Cardiac fibroblast (primary cell): ENCODE data around the gene ABCB9.
A peak's percentile ranks its signal among the peaks of the same experiment; 100 is the strongest.
"Not testable (repeated sequence)": the region's sequence is repeated elsewhere in the genome, so short reads cannot be mapped to it uniquely, and the experiment has no call there.

Source experiments
- DNase-seq, 2 donors: peaks; one replicate each; pipeline versions ENCODE4 v3.0.0 to v3.0.0-alpha.2; 2010; ENCODE audit warnings: low read depth in 2 of 2
- H3K4me3 ChIP-seq, 2 donors: replicated peaks in 1 of 2; 1 replicate in 1 of 2; 2 replicates in 1 of 2; pipeline ENCODE4 v1.5.1; 2011; ENCODE audit warnings: low read depth in 2 of 2, low read length in 2 of 2, mild to moderate bottlenecking in 2 of 2, moderate library complexity in 1 of 2
- CTCF ChIP-seq: IDR thresholded peaks from one replicate; pipeline ENCODE4 v1.5.1; 2011; ENCODE audit warnings: low read depth, mild to moderate bottlenecking, low read length, inconsistent platforms

Gene ABCB9

GRCh38 chr12:122908915-122909314 is 57.3 kb downstream of the ABCB9 start:
- TF ChIP-seq CTCF: no peak
- no peak overlapping the region for H3K4me3 ChIP-seq
- no peak for DNase-seq

- H3K4me3 ChIP-seq, DNase-seq: not testable (repeated sequence)
Observed at GRCh38 chr12:122905258-122905657, 61.0 kb downstream of the ABCB9 start.

GRCh38 chr12:122903693-122904034 is 62.6 kb downstream of the ABCB9 start:
- no peak for DNase-seq
- H3K4me3 ChIP-seq: no peak overlapping the region
- no peak for TF ChIP-seq CTCF

GRCh38 chr12:122902854-122903692 is 63.2 kb downstream of the ABCB9 start:
- no peak for DNase-seq
- TF ChIP-seq CTCF: no peak
- H3K4me3 ChIP-seq: no peak overlapping the region

GRCh38 chr12:122899887-122900286 is 66.4 kb downstream of the ABCB9 start:
- no peak for DNase-seq
- no peak for TF ChIP-seq CTCF
- H3K4me3 ChIP-seq: no peak overlapping the region

GRCh38 chr12:122896662-122897061 is 69.6 kb downstream of the ABCB9 start:
- no peak for TF ChIP-seq CTCF
- DNase-seq: no peak
- H3K4me3 ChIP-seq: no peak overlapping the region

GRCh38 chr12:122895704-122896636 is 70.3 kb downstream of the ABCB9 start, which contains the start of gene VPS37B:
Gene VPS37B (minus strand): TSS chr12:122896124. CDS start chr12:122896062, 62 bp downstream.
- H3K4me3 ChIP-seq: peak within 1 kb of the TSS; percentile 80 to 83
- TF ChIP-seq CTCF: no peak
- peak; percentile 91 to 93 for DNase-seq
